ENCODE data around the gene MYOCD. TPM values are rescaled to one million over a fixed set of nuclear protein-coding genes. Genes with fewer than 3 reads are reported as not detected.
A peak's percentile ranks its signal among the peaks of the same experiment; 100 is the strongest.
"Not testable (repeated sequence)": the region's sequence is repeated elsewhere in the genome, so short reads cannot be mapped to it uniquely, and the experiment has no call there.

The MYOCD gene, protein sequence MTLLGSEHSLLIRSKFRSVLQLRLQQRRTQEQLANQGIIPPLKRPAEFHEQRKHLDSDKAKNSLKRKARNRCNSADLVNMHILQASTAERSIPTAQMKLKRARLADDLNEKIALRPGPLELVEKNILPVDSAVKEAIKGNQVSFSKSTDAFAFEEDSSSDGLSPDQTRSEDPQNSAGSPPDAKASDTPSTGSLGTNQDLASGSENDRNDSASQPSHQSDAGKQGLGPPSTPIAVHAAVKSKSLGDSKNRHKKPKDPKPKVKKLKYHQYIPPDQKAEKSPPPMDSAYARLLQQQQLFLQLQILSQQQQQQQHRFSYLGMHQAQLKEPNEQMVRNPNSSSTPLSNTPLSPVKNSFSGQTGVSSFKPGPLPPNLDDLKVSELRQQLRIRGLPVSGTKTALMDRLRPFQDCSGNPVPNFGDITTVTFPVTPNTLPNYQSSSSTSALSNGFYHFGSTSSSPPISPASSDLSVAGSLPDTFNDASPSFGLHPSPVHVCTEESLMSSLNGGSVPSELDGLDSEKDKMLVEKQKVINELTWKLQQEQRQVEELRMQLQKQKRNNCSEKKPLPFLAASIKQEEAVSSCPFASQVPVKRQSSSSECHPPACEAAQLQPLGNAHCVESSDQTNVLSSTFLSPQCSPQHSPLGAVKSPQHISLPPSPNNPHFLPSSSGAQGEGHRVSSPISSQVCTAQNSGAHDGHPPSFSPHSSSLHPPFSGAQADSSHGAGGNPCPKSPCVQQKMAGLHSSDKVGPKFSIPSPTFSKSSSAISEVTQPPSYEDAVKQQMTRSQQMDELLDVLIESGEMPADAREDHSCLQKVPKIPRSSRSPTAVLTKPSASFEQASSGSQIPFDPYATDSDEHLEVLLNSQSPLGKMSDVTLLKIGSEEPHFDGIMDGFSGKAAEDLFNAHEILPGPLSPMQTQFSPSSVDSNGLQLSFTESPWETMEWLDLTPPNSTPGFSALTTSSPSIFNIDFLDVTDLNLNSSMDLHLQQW
- 6.5 TPM for polyA plus RNA-seq (2013, experiment 1 of 2; ENCODE audit: insufficient read length)
- polyA plus RNA-seq (2013, experiment 2 of 2; ENCODE audit: insufficient read length) = 6.0 TPM

DNA sequence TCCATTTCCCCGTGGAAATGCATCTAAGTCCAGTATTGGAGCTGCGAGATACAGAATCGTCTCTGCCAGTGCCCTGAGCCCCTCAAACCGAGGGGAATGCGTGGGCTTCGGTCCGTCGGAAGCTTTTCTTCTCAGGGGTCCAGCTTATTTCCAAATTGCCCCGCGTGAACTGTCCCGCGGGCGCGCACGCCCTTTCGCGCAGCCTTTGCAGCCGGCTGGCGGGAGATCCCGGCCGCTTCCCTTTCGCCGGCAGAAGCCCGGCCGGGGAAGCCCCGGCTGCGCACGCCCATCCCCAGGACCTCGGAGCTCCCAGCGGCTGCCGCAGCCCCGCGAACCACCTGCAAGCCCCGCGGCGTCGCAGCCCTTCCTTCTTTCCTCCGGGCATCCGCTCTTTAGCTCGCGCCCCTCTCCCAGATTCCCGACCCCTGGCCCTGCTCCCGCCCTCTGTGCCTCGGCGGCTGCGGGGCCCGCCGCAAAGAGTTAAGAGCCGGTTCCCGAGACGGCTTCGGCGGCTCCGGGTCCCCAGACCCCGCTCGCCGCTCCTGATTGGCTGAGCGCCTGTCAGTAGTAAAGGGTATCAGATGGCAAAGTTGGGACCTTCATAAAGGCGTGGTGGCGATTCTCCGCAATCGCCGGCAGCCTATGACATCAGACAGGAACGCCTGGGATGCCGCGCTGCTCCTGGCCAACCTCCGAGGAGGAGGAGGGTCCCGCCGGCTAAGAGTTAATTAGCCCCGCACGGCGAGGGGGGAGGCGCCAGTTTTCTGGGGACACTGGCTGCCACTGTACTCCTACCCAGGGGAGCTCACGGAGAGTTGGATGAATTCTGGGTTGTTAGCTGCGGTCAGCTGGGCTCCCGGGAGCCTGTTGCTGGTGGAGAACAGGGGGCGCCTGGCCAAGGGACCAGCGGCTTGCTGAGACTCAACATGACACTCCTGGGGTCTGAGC, at the start of gene MYOCD:
Gene MYOCD (plus strand): TSS at position 628 of the 948 bp plus-strand sequence. CDS start 299 bp downstream, at position 927.
- peak; percentile 50 for DNase-seq

DNA sequence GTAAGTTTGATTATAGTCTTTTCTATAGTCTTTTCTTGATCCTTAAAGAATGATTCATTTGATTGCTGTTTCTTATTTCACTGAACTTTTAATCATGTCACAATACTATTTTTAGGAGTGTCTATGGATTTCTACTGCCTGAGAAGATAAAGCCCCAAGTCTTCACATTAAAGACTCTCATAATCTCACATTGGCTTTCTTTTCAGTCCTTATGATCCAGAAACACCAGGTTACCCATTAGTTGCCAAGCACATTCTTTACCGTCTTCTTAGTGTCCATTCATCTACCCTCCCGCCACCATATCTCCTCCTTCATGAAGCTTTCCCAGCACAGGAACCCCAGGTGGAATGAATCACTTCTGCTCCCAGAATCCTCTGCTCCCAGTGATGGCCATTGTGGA, 49.5 kb upstream of the MYOCD start:
- DNase-seq = no peak

DNA sequence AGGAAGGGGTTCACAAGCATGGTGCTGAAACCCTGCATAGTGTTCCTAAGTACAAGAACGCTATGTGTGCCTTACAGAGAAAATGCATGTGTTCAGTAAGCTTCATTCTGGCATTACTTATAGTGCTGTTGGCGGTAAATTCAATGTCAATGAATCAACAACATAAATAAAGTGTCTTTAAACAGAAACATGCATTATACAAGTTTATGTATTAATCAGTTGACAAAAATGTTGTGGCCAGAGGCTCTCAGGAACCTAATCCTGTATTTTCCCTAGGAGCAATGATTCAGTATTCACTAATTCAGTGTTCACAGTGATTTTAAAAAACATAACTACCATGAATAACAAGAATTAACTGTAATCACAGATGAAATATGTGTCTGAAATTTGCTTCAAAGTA, 47.1 kb upstream of the MYOCD start:
- DNase-seq = peak; percentile 93

DNA sequence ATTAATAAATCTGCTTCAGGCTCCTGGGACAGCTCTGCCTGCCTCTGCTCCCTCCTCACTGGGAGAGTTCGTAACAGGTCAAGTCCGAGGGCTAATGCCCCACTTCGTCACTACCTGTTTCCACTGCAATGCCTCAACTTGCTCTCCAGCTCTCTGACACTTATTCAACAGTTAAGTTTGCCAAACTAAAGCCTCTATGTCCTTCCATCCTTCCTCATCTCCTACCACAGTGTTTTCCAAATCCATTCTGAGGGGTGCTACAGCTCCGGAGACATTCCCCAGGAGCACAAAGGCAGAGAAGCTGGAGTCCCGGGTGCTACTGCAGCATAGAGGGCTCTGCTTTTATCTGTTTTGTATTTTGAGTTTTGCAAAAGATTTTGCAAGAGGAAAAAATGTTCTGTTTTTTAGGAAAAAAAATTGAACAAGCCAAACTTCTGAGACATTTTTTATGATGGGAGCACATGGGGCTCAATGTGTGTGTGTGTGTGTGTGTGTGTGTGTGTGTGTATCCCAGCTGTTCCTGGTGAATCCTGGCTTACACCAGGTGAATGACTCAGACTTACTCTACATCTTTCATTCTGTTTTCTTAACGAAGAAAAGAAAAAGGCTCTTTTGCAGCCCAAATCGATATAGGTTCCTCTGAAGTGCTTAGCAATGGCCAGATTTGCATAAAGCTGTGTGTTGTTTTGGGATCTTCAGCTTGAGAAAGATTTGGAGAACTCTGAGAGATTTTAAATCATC, 46.1 kb upstream of the MYOCD start:
- DNase-seq = peak; percentile 67

DNA sequence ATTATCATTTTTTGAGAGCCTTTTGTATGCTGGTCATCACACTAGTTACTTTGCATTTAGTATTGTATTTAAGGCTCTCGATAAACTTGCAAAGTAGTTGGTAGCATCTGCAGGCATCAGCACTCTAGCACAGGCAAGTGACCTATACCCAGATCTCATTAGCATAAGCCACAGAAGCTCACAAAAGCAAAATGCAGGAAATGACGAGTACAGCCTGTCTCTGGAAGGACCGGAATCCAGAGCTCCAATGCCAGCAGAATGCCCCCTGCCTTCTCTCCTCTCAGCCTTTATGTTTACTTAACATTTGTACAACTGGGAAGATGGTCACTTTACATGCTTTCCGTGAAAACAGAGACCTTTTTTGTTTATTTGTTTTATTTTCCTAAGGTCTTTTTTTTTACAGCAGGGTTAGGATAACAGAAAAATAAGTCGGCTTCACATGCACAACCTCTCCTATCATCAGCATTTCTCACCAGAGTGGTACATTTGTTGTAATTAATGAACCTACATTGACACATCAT, 45.4 kb upstream of the MYOCD start:
- DNase-seq = peak; percentile 46

DNA sequence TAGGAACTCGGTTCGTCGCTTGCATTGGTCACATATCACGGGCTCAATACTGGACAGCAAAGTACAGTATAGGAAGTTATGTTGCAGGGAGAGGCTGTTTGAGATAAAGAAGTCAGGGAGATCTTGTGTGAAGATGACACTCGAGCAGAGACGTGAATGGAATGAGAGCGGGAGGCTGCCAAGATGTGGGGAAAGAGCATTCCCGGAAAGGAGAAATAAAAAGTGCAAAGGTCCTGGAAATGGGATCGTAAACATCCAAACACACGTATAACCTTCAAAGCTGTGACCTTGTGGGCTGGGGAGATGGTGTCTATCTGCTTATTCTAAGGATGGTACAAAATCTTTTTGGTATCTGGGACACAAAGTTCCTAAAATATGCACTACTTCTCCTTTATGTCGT, 43.0 kb upstream of the MYOCD start:
- peak; percentile 36 for DNase-seq

DNA sequence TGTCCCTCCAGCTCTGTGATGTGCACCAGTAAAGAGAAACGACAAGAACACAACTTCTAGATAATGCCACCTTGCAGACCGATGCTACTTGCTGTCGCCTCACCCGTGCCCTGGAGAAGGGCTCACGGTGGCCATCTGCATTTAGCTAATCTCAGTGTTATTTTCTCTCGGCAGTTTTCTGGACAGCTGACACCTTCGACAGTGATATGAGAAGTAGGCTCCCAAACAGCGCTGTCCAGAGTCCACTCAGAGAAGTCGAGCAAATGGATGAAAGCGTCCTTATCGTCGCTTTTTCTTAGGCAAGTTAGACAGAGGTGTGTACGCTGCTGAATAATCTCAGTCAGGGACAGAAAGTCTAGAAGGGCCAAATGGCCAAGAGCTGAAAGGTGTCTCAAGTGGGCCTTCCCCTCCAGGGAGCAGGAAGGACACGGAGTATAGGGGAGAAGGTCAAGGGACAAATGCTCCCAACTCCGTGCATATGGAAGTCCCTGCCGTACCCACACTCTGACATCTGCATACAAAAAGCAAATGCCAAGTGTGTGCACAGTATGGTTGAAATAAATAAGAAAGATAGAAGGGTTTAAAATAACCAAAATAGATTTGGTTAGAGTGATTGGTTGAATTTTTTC, 42.4 kb upstream of the MYOCD start:
- no peak for DNase-seq

DNA sequence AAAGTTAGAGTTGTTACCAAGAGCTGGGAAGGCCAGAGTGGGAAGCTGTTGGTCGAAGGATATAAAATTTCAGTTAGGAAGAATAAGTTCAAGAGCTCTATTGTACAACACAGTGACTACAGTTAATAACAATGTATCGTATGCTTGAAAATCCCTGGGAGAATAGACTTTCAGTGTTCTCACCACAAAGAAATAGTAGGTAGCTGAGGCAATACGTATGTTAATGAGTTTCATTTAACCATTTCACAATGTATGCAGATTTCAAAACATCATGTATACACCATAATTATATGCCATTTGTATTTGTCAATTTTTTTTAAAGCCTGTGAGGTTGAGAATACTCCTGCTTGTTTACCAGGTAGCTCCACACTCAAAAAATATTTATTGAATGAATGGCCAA, 41.5 kb upstream of the MYOCD start:
- peak; percentile 56 for DNase-seq

DNA sequence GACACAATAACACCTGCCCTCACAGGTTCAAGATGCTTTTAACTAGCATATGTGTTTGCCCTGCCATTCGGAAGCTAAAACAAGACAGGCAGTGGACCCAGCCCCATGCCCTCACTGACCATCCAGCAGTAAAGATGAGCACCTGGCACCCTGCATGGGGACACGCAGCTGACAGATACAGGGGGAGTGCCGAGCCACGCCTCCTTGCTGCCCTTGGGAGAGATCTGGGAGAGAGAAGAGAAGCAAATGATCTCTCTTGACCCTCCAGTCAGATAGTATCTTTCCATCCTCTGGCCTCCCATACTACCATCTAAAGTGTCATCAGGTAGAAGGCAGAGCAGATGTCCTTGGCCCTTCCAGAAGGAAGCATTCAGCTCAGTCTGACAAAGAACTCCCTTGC, 40.6 kb upstream of the MYOCD start:
- no peak for DNase-seq

DNA sequence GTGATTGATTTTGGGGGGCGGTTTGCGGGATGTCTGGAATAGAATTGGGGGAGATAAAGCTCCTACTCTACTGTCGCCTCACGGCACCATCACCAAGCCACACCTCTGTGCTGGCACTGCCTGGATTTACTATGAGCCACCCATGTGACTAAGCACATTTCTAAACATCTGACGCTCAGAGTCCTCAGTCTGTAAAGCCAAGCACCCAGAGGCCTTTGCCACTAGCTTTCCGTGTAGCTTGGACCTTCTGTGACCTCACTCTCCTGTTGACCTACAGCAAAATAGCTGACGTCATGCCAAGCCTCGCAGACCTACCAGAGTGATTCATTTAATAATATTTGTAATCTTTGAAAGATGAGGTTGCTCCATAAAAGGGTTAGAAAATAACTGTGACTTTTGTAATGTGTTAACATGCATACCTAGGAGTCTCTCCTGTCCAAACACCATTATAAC, 38.5 kb upstream of the MYOCD start:
- peak; percentile 90 for DNase-seq

DNA sequence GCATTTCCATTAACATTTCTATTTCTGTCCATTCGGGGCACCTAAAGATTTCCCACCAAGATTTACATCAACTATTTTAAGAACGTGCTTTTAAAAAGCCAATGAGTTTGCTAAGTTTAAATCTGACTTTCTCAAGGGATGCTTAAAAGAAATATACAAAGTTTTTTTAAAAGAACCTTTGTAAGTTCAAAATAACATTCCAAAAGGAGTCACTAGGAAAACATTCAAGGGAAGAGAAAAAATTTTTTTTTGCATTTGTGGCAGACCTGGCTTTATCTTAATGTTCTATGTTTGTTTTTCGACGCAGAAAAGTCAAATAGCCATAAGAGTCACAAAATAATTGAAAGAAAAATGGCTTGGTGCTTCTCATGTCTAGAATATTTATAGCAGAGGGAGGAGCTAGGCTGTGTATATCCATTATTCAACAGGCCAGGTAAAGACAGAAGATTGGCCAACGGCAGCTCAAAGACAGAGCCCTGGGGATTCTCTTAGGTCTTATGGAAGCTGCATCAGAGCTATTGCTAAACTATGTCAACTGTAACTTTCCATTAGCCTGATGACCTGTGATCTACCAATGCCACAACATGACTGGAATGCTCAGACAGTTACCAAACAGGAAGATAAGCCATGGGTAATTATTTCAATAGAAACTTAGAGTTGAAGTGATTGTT, 37.8 kb upstream of the MYOCD start:
- peak; percentile 65 for DNase-seq

DNA sequence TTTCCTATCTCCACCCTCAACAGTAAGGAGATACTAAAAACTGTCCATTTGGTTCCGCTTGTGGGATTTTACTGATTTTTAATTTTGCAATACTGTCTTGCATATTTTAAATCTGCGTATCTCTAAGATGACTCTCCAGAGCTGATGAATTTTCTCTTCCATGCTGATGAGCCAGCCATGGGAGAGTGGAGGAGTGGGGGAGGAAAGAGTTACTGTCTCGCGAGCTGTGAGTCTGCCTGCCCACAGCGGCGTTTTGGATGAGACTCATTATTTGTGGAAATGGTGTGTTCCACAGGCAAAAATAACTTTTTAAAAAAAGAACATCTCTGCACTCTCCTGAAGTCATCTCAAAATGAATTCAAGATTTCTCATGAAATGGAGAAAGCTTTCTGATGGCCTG, 34.6 kb upstream of the MYOCD start:
- DNase-seq = peak; percentile 44

DNA sequence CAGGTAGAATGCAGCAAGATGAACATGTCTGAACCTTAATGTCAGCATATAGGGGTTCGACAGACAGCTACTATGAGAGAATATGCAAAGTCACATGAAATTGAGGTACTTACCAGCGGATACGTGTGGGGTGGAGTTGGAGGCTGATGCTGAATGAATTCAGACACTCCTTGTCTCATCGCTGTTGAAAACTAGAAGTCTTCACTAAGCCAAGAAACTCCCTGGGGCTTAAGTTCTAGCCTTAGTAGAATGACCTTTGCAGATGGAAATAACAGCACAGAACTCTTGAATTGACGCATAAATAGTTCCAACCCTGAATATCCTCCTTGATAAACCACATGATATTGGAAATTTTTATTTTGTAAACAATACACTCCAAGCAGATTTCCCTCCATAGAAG, 32.9 kb upstream of the MYOCD start:
- no peak for DNase-seq

DNA sequence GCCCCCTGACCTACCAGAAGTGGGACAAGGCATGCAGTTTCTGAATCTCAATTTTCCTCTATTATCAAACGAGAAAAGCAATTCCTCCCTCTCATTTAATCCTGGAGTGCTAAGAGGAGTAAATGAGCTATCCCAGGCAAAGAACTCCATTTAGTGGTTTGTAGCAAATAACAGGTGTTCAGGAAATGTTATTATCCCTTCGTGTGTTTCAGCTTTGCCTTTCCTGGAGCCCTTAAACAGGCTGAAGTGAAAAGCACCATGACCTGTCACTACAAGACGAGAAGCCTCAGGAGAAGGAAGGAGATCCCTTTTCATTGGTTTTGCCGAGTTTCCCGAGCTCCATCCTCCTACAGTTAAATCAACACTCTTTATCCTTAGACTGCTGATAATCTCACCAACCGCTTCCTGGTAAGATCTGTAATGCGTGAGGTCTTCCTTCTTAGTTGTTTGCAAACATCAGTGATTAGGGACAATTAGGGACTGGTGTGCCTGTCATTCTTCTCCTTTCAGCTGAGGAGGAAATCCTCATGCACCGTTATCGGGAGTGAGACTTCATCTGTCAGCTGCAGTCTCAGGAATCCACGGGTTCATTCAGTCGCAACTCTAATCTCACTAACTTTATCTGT, 30.8 kb upstream of the MYOCD start:
- DNase-seq = no peak

DNA sequence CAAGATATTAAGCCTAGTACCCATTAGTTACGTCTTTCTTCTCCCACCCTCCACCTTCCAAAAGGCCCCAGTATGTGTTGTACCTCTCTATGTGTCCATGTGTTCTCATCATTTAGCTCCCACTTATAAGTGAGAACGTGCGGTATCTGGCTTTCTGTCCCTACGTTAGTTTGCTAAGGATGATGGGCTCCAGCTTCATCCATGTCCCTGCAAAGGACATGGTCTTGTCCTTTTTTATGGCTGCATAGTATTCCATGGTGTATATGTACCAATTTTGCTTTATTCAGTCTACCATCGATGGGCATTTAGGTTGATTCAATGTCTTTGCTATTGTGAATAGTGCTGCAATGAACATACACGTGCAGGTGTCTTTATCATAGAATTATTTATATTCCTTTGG, 29.7 kb upstream of the MYOCD start:
- DNase-seq = not testable (repeated sequence)

DNA sequence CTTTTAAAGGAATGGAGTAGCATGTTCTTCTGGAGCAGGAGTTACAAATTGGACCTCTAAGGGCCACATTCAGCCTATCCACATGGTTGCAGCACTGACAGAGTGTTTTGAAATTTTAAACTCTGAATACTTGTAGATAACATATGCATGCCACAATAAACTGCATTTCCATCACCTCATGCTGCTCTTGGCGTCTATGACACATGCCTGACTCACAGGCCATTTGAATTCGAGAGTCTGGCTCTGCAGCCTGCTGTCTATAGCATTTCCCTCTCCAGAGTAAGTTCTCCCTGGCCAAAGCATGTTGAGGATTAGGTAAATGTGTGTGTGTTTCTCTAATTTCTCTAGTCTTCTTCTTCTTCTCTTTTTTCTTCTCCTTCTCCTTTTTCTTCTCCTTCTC, 28.7 kb upstream of the MYOCD start:
- peak; percentile 98 for DNase-seq

DNA sequence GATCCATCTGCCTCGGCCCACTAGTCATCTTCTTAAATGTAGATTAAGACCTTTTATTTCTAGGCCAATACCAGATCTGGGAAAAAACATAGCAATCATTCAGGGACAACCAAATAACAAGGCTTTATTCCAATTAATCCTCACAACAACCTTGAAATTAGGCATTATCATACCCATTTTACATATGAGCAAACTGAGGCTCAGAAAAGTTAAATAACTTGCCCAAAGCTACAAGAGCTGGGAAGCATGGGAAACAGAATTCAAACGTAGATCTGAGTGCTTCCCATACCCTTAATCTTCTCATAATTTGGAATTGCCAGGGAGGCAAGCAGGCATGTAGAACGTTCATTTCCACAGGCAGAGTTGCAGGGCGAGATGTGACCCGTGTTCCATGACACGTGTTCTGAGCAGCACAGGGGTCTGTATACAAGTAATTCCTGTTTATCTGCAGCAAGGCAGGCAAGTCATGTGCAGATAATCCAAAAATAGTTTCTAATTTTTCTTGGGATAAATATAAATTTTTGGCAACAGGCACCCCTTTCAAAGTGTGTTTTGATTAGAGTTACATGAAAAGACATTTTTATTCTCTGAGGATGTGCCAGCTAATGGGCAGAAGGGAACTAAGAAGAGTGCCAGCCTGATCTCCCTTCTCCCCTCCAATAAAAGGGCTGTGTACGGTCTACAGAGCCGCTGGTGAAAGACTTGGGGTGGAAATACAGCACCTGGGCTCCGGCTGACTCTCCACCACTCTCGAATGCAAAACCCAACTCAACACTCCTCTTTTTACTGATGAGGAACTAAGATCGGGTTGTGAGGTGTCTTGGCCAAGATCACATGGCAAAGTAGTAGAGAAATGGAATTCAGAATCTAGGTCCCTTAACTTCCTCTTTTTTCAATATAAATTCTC, 27.7 kb upstream of the MYOCD start:
- DNase-seq = no peak

DNA sequence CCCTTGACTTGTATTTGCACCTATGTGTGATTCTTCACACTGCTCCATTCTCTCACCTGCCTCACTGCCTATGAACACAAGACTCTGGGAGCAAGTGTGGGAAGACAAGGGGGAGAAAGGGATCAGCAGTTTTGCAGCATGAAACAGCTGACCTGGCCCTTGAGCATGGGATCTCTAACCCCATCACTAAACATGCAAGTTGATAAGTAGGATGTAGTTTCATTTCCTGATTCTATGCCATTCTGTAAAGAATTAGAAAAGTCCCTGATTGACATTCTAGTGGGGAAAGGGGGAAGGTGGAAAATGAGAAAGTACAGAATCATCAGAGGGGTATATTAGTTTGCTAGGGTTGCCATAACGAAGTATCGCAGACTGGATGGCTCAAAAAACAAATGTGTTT, 25.3 kb upstream of the MYOCD start:
- no peak for DNase-seq
